Right renal cortex interstitium (tissue), 3 donors: Measurements from ENCODE around the gene LACTB. TPM values are rescaled to one million over a fixed set of nuclear protein-coding genes. Genes with fewer than 3 reads are reported as not detected.
"Not testable (repeated sequence)": the region's sequence is repeated elsewhere in the genome, so short reads cannot be mapped to it uniquely, and the experiment has no call there.

Source experiments
- DNase-seq, 3 donors: peaks; one replicate each; pipeline ENCODE4 v3.0.0-alpha.2; 2013; ENCODE audit warnings: low read depth in 3 of 3, low spot score in 2 of 3
- polyA plus RNA-seq, 3 donors: library from polyadenylated mRNA; unstranded; fragments of 120-200 nt; gene quantifications; one replicate each; pipeline ENCODE4 v1.2.1, GENCODE V29; 2013; ENCODE audit not compliant: insufficient read length in 3 of 3

Gene LACTB
- polyA plus RNA-seq, 3 donors = 18.3 to 23.7 (median 22.6) TPM

DNA sequence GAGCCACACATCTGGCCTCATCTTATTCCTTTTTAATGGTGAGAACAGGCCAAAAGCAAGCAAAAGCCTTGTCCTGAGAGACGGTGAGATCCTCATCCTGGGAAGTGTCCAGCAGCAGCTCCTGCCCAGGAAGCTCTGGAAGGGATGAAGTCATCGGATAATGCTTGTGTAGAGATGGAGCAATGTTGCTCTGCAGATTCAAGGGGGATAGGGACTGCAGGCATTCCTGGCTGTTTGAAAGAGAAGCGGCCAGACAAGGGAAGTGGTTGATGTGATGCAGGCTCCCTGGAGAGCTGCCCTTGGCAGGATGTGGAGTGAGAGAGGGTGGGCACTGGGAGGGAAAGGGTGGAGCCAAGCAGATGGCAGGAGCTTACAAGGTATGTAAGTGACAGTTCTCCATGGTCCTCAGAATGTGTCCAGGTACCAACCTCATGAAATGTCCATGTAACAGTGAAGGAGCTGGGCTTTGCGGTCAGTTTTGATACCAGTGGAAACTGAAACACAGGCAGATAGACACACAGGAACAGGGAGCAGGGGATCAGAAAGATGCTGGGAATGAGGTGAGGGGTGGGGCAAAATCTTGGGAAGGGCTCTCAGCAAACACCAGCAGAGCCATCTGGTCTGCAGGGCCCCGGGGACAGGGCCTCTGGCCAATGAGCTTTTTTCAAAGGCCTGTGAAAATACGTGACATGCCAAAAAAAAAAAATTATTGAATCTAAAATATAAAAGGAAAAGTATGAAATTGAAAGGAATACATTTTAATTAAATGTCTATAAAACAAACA, 32.2 kb upstream of the LACTB start:
- no peak for DNase-seq

DNA sequence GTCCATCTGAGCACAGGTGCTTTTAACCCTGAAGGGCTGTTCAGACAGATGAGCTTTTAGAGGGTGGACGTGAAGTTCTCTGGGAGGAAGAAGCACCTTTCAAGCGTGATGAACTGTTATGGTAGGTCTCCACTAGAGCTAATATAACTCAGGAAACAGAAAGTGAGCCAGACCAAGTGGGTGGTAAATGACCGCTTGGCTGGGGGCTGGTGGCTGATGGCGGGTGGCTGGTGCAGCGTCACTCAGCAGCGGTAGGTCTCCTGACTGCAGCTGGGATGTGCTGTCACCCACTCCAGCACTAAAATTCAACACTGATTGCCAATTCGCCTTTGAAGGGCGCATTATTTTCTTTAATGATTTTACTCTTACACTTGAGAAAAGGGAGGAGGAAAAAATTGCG, 31.2 kb upstream of the LACTB start:
- DNase-seq = no peak

DNA sequence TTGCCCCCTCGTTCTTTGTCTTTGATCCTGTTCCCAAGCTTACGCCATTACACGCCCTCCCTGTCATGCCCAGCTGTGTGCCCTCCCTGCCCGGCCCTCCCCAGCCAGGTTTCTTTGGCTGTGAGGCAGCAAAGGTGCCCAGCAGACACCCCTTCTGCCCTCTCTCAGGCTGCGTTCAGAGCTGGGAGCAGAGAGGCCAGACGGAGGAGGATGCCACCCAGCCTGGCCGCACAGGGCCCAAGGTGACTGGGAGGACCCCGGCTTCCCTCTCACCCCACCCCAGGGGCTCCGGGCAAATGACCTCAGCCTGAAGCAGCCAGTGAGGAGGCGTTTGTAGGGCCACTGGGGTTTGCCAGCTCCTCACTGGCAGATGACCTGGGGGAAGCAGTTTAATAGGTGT, 30.8 kb upstream of the LACTB start:
- DNase-seq = no peak

DNA sequence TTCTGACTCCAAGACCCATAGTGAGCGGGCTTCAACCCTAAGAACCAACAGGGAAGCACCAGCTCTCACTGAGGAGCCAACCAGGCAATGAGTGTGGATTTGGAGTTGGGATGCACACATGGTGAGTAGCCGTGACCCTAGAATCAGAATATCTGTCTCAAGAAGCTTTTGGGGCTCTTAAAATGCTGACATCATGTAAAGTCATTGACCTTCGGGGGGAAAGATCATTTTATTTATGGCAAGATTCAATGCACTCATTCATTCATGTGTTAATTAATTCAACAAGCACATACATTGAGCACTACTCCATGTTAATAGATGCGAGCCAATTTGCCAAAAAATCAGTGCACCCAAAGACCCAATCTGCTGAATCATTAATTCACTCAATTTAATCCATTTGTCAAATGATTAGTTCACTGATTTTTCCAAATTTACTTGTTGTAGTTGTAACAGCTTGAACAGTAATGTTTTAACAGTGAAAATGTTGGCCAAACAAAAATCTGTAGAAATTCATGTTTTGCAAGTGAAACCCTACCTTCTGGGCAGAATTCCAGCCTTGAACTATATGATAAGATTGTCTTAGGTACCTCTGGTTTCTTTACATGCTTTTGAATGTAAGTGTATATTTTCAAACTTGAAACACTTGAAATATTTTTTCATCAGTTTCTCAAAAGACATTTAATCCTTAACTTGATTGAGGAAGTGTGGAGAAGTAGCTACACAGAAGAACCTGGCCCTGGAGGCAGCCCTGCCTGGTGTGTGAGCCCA, 29.8 kb upstream of the LACTB start:
- DNase-seq = no peak

DNA sequence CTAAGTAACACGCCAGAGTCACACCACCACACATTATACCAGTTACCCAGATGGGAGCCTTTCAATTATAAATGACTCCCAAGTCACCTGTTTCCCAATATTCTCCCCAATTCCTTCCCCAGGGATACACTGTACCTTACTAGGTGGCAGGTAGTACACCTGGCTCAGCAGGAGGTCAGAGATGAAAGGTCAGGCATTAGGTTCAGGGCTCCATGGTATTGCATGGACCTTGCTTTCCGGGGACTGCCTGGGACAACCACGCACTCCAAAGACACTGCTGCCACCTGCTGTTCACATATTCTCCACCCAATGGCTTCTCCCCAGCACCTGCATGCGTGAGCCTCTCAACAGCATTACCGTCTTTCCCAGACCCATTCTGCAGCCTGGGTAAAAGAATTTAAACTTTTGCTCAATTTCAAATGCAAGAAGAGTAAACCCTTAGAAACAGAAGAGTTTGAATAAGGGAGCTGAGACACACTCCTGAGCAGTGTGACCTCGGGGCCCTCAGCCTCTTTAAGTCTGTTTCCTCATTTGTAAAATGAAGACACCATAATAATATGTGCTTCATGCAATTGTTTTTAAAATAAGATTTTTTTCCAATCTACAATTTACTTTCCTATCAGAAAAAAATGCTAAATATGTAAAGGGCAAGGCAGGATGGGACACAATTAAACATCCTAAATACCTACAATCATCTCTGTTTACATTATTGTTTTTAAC, 28.0 kb upstream of the LACTB start:
- peak in 2 of 3 donors; percentile 53 to 62 for DNase-seq

DNA sequence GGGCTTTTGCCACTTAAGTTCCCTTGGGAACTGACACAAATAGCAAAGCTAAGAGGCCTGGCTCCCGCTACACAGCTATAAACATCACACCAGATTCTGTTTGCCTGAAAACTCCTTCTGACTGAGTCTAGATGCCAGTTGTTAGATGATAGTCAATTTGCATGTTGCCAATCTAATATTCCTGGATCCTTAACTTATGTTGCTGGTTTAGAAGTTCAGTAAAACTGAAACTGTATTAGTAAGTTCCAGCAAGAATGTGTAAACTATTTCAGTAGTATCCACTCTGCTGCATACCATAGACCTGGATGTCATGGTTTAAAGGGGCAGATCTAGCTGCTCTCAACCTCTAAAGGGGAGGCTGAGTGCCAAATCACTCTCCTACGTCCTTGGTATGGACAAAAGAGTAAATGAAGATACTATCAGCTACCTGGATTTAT, 27.1 kb upstream of the LACTB start:
- no peak for DNase-seq

DNA sequence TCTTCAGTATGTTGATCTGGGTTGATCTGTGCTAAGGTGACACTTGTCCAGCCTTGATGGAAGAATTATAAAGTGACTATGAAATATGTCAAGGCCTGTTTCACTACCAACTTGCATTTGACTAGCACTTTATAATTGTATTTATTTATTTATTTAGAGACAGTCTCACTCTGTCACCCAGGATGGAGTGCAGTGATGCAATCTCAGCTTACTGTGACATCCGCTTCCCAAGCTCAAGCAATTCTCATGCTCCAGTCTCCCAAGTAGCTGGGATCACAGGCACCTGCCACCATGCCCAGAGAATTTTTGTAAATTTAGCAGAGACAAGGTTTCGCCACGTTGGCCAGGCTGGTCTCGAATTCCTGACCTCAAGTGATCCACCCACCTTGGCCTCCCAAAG, 25.5 kb upstream of the LACTB start:
- no peak for DNase-seq

DNA sequence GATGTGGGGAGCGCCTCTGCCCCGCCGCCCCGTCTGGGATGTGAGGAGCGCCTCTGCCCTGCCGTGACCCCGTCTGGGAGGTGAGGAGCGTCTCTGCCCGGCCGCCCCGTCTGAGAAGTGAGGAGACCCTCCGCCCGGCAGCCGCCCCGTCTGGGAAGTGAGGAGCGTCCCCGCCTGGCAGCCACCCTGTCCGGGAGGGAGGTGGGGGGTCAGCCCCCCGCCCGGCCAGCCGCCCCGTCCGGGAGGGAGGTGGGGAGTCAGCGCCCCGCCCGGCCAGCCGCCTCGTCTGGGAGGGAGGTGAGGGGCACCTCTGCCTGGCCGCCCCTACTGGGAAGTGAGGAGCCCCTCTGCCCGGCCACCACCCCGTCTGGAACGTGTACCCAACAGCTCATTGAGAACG, 22.8 kb upstream of the LACTB start:
- not testable (repeated sequence) for DNase-seq

DNA sequence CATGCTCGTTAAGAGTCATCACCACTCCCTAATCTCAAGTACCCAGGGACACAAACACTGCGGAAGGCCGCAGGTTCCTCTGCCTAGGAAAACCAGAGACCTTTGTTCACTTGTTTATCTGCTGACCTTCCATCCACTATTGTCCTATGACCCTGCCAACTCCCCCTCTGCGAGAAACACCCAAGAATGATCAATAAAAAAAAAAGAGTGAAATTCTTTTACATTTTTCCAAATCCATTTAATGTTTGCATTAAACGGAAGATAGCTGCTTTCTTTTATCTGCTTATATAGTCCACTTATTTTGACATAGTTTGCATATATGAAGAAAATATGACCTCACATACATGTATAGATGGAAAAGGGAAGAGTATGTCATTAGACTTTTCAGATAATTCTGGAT, 22.1 kb upstream of the LACTB start:
- not testable (repeated sequence) for DNase-seq

DNA sequence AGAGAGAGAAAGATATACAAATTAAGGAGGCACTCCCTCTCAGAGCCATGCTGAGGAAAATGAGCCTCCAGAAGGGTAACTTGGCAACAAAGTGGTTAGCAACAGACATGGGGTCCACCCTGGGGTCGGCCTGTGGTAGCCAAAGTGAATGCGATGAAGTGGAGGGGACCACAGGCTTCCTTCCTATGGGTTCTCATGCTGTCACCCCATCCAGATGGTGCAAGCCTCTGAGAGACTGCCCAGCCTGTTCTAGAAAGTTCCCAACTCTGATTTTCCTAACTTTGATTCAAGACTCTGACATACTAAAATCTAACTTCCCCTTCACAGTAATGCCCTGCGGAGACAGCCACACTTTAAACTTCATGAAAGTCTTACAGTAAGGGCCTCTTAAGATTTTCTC, 18.2 kb upstream of the LACTB start:
- DNase-seq = no peak

DNA sequence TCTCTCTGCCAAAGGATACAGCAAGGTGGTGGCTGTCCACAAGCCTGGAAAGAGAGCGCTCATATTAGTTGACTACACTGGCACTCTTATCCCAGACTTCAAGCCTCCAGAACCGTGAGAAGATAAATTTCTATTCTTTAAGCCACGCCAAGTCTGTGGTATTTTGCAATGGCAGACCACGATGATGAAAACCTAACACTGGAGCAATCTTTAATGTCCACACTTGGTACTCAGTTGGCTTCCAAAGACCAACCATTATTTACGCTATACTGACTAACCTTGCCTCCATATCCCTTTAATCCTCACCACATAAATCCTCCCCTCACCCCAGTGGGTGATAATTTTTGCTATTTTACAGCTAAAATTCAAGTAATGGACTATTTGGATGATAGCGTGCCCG, 16.9 kb upstream of the LACTB start:
- no peak for DNase-seq

DNA sequence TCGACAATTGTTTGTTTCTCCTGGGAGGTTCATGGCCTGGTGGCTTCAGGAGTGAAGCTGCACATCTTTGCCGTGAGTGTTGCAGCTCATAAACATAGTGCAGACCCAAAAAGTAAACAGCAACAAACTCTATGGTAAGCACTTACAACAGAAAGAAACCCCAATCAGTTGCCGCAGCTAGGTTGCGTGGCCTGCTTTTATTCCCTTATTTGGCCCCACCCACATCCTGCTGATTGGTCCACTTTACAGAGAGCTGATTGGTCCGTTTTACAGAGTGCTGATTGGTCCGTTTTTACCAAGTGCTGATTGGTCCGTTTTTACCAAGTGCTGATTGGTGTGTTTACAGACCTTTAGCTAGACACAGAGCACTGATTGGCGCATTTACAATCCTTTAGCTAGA, 16.3 kb upstream of the LACTB start:
- DNase-seq = not testable (repeated sequence)

DNA sequence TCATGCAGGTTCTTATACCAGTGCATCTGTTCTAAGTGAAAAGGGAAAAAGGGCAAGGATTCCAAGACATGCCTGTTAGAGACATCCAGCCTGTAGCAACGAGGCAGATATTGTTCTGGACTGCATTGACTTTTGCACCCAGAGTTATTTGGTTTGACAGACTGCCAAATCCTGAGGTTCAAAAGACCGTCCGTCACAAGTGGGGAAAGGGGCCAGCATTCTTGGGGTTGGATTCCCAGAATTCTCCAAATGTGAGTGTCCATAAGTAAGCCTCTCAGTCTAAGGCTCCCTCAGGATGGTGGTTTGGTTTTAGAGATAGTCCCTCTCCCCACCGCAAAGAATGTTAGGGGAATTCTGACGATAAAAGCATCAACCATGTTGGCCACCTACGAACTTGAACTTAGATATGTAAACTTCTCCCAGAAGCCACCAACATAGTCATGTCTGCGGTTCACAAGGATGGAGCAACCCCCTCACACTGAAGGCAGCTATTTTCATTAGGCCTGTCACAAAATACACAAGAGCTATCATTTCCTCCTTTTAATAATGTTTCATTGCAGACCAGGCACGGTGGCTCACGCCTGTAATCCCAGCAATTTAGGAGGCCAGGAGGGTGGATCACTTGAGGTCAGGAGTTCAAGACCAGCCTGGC, 13.6 kb upstream of the LACTB start:
- DNase-seq = no peak

DNA sequence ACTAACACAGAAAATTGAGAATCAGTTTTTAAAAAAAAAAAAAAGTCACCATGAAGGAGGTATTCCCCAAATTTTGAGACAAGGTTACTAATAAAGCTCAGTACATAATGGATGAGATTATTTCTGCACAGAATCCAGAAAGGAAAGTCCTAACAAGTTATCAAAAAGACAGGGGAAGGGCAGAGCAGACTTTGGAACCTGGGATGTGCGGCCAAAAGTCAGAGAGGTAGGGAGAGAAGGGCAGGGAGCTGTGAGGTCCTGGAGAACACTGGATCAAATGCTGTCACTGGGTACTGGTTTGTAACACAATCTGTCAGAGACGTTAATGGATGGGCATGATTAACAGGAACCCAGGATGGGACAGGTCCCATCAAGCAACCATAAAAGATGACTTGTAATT, 12.2 kb upstream of the LACTB start:
- DNase-seq = no peak

DNA sequence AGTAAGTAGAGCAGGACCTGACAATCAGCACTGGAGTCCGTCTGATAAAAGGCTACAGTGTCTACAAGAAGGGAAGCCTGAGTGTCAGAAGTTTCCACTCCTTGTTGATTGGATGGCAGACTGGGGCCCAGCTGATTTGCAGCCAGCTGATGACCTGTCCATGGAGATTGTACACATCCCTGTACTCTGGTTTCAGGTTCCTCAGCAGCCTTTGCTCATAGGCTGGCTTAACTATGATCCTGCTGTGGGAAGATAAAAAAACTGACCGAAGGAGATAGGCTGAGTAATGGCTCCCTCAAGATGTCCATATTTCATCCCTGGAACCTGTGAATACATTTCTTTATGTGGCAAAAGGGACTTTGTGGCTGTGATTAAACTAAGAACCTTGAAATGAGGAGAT, 11.7 kb upstream of the LACTB start:
- no peak for DNase-seq

DNA sequence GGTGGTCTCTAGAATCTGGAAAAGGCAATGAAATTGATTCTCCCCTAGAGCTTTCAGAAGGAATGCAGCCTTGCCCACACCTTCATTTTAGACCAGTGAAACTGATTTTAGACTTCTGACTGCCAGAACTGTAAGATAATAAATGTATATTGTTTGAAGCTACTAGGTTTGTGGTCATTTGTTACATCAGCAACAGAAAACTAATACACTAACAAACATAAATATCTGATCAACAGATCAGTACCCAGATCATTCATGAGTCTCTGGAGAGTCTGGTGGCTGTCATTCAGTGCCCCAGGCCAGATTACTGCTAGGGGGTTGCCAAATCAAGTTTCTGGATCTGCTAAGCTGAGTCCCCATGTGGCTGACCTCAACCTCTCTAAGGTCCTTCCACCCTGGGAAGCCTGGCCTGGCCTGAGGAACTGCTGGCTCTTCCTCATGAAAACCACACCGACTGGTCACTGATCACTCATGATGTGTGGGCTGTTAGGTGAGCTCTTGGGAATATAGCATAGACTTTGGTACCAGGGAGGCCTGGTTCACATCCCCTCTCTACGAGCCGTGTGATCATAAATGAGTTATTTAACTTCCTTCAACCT, 11.1 kb upstream of the LACTB start:
- no peak for DNase-seq

DNA sequence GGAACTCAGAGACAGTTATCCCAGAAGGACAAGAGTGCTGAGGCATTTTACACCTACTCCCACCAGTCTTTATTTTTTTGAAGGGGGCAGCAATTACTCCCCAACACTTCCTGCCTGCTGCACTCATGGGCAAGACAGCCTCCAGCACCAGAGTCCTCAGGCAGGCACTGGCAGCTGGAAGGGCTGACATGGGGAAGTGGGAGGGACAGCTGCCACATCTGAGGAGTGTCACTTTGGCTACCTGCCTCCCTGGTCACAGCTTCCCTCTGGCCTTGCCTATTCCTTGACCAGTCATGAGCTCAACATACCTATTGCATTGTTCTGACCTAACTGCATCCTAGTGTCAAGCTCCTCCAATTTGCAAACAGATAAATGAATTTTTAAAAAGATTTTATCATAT, 10.2 kb upstream of the LACTB start:
- no peak for DNase-seq

DNA sequence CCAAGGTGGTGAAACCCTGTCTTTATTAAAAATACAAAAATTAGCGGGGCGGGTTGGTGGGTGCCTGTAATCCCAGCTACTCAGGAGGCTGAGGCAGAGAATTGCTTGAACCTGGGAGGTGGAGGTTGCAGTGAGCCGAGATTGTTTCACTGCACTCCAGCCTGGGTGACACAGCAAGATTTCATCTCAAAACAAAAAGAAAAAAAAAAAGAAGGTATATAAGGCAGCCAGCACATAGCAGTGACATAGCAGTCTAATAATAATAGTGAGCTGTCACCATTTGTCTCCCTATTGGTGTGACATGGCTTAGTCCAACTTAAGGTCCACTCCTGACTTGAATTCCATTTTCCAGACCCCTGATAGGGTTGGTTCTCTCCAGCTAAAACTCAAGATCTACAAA, 8.8 kb upstream of the LACTB start:
- no peak for DNase-seq

DNA sequence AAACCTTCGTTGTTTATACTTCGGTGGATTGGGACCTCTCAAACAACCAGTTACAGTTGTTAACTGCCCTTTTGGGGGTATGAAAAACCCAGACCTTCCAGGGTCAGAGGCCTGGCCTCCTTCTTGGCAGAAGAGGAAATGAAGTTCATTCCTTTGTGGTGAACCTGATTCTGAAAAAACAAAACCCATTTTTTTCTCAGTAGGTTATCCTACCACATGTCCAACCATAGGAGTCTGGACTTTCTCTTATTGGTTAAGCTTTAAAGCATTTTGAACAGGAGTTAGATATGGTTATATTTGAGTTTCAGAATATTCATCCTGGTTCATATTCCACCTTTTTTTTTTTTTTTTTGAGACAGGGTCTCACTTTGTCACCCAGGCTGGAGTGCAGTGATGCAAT, 7.2 kb upstream of the LACTB start:
- no peak for DNase-seq

DNA sequence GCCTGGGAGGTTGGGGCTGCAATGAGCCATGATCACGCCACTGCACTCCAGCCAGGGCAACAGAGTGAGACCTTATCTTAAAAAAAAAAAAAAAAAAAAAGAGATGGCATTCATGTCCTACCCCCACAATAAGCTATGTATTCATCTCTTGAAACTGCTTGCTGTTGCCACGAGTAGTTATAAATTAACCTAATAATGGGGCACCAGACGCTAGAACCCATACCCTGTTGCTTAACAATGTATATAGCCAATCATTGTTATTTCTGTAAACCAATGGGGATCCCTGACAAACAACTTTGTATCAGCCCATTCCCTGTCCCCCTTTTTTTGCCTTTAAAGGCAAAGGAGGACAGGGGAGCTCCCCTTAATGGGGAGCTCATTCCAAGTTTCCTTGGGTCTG, 2.8 kb upstream of the LACTB start:
- DNase-seq = no peak
